A549 (cell line): ENCODE measurements around the gene B9D2.

Source experiments
- BCL3 ChIP-seq: fragments of >200 bp; sonication (Bioruptor Twin); formaldehyde crosslinking; IDR thresholded peaks from 3 replicates; pipeline ENCODE4 v1.6.1; 2016
- HDAC2 ChIP-seq: fragments of 200-600 bp; sonication (generic); IDR thresholded peaks from 2 replicates; pipeline ENCODE4 v1.6.1; 2016
- JUNB ChIP-seq: fragments of >200 bp; sonication (Bioruptor Twin); formaldehyde crosslinking; IDR thresholded peaks from 2 replicates; pipeline ENCODE4 v1.6.1; 2016
- MAX ChIP-seq: IDR thresholded peaks from 2 replicates; pipeline ENCODE4 v1.6.1; 2012
- MAZ ChIP-seq: fragments of 150-350 bp; IDR thresholded peaks from 2 replicates; pipeline ENCODE4 v1.6.1; 2014; ENCODE audit warnings: antibody characterized with exemption, low read depth, low read length, borderline replicate concordance
- MYC ChIP-seq: IDR thresholded peaks from 2 replicates; pipeline ENCODE4 v1.6.1; 2012; ENCODE audit warnings: mild to moderate bottlenecking, inconsistent platforms, low read length, improper control_type of control experiment, borderline replicate concordance
- PBX3 ChIP-seq: IDR thresholded peaks from 2 replicates; pipeline ENCODE4 v1.6.1; 2012
- PHF8 ChIP-seq: fragments of 200-600 bp; sonication (generic); IDR thresholded peaks from 2 replicates; pipeline ENCODE4 v1.6.1; 2016; ENCODE audit warnings: low read depth, mild to moderate bottlenecking, antibody characterized with exemption, moderate library complexity, borderline replicate concordance
- POLR2A ChIP-seq: IDR thresholded peaks from 2 replicates; pipeline ENCODE4 v1.6.1; 2012; ENCODE audit warnings: mild to moderate bottlenecking, low read length
- RCOR1 ChIP-seq: fragments of 150-350 bp; IDR thresholded peaks from 2 replicates; pipeline ENCODE4 v1.6.1; 2014; ENCODE audit warnings: antibody characterized with exemption, low read length, low read depth
- RNF2 ChIP-seq: fragments of 200-600 bp; sonication (generic); IDR thresholded peaks from 2 replicates; pipeline ENCODE4 v1.6.1; 2016; ENCODE audit warnings: low read depth, mild to moderate bottlenecking, antibody characterized with exemption, moderate library complexity, borderline replicate concordance
- SMC3 ChIP-seq: fragments of >200 bp; sonication (Bioruptor Twin); formaldehyde crosslinking; IDR thresholded peaks from 3 replicates; pipeline ENCODE4 v1.6.1; 2018; ENCODE audit warnings: inconsistent platforms
- TF ChIP-seq, protein P1 (sequence below): fragments of >200 bp; sonication (Bioruptor Twin); formaldehyde crosslinking; IDR thresholded peaks from 3 replicates; pipeline ENCODE4 v1.5.1; 2016

- TF ChIP-seq PBX3 (no peak), MAX (no peak), PHF8 (no peak), POLR2A (no peak), JUNB (no peak), HDAC2 (no peak), BCL3 (no peak), MAZ (no peak), RCOR1 (no peak), RNF2 (no peak), SMC3 (no peak), MYC (no peak)
- TF ChIP-seq, protein P1, sequence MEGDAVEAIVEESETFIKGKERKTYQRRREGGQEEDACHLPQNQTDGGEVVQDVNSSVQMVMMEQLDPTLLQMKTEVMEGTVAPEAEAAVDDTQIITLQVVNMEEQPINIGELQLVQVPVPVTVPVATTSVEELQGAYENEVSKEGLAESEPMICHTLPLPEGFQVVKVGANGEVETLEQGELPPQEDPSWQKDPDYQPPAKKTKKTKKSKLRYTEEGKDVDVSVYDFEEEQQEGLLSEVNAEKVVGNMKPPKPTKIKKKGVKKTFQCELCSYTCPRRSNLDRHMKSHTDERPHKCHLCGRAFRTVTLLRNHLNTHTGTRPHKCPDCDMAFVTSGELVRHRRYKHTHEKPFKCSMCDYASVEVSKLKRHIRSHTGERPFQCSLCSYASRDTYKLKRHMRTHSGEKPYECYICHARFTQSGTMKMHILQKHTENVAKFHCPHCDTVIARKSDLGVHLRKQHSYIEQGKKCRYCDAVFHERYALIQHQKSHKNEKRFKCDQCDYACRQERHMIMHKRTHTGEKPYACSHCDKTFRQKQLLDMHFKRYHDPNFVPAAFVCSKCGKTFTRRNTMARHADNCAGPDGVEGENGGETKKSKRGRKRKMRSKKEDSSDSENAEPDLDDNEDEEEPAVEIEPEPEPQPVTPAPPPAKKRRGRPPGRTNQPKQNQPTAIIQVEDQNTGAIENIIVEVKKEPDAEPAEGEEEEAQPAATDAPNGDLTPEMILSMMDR: no peak
Observed at GRCh38 chr19:41372501-41372900, 8.6 kb upstream of the B9D2 start.
